CD4-positive, alpha-beta T cell treated with Interleukin-2 at 100 ng/mL for 4 hours (primary cell): Measurements from ENCODE around the gene TM4SF4.
"Not testable (repeated sequence)": the region's sequence is repeated elsewhere in the genome, so short reads cannot be mapped to it uniquely, and the experiment has no call there.

Source experiments
- DNase-seq: peaks from one replicate; pipeline ENCODE4 v3.0.0-alpha.2; 2020; ENCODE audit warnings: low spot score

Gene TM4SF4, protein sequence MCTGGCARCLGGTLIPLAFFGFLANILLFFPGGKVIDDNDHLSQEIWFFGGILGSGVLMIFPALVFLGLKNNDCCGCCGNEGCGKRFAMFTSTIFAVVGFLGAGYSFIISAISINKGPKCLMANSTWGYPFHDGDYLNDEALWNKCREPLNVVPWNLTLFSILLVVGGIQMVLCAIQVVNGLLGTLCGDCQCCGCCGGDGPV

DNA sequence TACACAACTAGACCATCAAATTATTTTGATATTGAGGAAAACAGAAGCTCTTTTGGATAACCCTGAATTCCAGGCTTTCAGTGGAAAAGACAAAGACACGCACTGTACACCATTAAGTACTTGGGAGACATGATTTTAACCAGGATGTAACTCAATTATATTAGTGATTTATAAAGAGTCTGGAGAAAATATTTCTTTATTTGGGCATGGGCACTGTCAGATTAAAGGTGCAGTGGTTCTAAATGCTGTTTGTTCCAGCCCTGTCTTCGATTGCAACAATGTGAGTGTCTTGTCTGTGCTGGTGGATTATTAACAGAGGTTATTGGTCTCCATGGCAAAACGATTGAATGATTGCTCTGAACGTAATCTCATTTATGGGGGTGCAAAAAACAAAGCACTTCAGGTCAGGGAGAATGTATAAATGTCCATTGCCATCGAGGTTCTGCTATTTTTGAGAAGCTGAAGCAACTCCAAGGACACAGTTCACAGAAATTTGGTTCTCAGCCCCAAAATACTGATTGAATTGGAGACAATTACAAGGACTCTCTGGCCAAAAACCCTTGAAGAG, at the start of gene TM4SF4:
Gene TM4SF4, plus strand, starts transcription at position 448 of the 568 bp plus-strand sequence. CDS start 181 bp downstream, outside the sequence.
- no peak for DNase-seq

DNA sequence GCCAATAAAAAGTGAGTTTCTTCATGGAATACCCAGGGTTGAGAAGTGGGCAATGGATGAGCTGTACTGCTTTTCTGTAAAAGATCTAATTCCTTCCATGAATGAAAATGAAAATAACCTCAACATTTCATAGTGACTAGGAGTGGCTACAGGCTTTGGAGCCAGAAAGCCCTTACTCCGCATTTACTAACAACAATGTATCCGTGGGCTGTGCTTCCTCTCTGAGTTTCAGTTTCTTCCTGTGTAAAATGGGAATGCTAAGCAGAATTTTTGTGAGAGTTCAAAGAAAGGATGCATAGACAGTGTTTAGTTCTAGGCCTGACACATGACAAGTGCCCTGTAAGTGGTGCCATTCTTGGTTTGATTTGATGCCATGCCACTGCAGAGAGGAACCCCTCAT, 49.6 kb upstream of the TM4SF4 start:
- DNase-seq, result no peak

DNA sequence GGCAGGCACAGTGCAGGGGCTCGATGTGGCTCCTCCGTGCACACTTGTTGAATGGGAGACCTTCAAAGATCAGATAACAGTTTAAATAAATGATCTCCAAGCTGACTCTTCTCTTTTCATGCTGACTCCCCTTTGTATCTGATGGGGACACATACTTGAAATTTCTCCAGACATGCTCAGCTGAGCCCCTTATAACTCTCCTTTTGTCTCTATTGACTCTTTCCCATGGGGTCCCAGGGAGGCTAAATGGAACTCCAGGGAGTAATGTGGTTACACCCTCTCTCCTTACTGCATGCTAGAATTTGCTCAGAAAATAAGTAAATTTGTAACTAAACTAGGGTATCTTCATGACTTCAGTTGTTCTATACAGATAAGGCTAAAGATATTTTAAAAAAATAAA, 48.2 kb upstream of the TM4SF4 start:
- no peak for DNase-seq

DNA sequence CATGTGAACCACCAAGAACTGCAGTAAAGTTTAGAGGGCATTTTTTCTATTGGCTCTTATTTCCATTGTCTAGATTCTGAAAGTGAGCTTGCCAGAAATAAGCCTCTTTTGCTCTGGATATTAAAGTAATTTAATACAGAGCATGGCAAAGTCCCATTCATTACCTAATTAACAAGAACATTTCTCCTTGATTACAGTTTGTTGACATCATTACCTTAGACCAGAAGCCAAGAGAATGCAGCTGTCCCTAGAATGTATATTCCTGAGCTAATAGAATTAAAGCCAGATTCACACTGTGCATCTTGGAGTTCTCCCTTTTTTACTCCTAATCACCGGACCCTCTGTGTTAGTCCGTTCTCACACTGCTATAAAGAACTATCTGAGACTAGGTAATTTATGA, 46.4 kb upstream of the TM4SF4 start:
- DNase-seq, result no peak

DNA sequence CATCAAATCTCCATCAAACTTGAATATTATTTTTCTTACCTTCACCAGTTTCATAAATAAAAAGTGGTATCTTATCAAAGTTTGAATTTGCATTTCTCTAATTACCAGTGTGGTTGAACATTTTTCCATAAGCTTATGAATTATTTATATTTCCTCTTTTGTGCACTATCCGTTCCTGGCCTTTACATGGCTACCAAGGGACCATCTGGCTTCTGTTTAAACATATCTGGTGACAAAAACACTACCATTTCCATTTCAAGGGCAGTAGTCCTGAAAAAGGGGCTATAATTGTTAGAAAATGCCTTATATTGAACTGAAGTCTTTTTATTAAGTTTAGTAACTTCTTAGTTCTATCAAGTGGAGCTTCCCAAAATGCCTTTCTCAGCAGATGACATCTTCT, 44.3 kb upstream of the TM4SF4 start:
- DNase-seq, result no peak

DNA sequence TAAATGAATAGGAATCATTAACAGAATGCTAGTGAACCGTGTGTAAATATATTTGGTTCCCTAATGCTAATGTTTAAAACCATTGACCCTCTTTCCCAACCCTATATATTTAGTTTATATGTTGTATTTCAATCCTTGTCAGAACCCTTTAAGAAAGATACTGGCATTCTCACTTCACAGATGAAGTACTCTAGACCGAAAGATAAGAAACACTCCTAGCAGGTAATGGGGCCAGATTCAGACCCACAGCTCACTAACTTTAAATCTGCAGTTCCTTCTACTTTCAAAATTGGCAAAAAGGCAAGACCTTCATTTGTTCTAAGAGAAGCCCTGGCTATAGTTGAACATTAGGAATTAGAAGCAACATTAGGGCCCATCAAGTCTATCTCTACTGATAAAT, 42.3 kb upstream of the TM4SF4 start:
- DNase-seq, result no peak

DNA sequence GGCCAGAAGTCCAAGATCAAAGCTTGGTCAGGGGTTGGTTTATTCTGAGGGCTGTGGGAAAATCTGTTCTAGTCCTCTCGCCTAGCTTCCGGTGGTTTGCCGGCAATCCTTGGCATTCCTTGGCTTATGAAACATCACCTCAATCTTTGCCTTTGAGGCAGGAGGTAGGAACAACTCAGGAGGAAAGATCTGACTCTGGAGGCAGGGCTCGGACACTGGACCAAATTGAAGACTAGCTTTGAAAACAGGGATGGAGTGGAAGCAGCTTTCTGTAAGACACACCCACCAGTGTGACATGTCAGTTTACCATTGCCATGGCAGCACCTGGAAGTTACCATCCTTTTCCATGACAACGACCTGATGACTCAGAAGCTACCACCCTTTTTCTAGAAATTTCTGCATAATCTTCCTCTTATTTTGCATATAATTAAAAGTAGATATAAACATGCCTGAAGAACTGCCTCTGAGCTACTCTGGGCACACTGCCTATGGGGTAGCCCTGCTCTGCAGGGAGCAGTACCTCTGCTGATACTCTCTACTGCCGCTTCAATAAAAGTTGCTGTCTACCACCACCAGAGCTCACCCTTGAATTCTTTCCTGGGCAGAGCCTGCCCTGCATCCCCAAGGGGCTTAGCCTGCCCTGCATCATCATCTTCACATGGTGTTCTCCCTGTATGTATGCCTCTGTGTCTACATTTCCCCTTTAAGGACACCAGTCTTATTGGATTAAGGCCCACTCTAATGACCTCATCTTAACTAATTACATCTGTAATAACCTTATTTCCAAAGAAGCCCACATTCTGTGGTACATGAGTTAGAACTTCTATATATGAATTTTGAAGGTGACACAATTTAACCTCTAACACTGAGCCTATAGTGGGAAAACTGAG, 38.3 kb upstream of the TM4SF4 start:
- no peak for DNase-seq

DNA sequence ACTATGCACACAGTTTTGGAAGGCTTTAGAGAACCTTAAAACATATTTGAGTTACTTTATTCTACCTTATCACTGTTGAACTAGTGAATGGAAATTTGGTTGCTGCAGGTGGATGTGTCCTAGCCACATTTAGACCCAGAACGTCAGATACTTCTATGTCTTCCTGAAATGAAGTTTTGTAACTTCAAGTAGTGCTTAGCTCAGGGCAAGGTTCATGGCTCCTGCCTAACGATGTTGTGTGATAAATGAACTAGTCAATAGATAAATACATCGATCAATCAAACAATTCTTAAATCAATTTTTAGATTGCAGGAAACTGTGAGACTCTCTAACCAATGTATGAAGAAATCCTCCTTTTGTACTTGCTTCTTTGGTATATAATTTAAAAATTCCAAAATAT, 37.2 kb upstream of the TM4SF4 start:
- no peak for DNase-seq

DNA sequence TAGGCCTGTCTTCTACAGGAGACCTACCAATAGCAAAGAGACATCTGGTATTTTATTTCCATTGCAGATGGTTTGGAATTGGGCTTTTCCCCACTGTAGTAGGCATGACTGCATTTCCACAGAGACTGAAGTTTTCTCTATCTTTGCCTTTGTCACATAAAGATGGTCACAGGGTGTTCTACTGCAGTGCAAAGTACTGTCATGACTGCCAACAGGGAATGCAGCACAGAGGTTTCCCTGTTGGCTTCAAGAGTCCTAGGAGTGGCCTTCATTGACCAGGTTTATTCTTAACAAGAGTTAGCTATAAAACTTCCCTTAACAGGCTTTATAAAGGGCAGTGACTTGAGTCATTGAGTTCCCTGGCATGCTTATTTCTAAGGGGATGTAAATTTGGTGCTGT, 36.8 kb upstream of the TM4SF4 start:
- no peak for DNase-seq

DNA sequence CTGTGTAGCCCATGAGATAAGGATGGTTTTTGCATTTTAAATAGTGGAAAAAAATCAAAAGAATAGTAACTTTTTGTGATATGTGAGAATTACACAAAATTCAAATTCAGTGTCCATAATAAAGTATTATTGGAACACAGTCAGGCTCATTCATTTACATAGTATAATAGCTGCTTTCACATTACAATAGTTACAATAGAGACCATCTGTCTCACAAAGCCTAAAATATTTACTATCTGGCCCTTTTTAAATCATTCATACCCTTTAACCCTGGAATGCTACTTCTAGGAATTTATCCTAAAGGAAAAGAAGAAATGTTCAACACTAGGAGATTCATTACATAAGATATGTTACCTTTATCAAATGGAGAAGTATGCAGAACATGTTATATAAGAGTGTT, 35.5 kb upstream of the TM4SF4 start:
- DNase-seq, result no peak

DNA sequence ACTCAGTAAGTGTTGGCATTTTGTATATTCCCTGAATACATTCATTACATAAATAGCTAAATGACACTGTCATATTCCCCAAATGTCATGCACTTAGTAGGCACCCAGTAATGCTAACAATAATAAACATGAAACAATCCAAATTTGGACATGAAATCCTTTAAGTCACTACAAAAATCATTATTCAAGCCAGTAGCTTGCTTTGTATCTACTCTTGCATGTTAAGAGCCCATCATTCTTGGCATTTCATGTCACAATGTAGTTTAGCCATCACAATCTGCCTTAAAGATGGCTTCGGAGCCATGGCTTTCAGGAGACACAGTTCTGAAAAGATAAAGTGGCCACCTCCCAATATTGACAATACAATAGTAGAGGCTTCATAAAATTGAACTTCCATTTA, 32.9 kb upstream of the TM4SF4 start:
- DNase-seq, result no peak

DNA sequence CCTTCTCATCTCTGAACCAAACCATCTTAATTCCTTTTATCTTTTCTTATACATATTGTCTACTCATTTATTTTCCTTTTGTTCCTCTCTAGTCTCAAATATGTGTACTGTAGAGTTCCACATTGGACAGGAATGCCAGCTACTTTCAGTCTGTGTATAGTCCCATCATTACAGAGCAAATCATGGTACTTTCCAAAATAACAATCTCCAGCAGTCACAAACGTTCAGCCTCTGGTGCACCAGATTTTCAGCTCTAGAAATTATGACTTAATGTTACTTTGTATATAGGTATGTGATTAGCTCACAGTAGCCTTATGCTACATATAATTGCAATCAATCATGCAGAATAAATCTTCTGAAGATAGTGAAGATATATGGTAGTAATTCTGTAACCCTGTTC, 32.5 kb upstream of the TM4SF4 start:
- no peak for DNase-seq

DNA sequence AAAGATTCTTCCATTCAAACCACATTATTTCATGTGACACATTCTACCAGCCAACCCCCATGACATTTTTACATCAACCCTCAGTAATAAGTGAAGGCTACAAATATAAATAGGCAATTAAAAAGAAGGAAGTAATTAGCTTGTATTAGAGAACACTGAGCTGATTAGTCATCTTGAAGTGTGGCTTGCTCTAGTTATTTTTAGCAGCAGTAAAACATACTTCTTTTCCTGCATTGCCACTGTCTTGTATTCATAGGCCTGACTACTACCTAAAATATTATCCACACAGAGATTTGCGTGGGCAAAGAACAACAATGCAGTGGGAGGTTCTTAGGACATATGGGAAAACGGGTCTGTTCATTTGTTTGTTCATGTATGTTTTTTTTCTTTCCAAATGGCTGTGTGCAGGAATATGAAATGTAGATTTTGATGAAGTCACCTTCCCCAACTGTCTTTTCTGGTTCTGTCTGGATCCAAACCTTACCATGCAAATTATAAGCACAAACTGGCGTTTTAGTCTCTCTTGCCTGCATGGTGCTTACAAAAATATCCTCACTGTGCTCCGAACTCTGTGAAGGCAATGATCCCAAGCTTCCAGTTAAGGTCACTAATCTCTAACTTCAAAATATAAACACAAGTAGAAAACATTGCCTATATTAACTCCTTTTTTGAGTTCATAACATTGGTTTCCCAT, 31.5 kb upstream of the TM4SF4 start:
- DNase-seq, result no peak

DNA sequence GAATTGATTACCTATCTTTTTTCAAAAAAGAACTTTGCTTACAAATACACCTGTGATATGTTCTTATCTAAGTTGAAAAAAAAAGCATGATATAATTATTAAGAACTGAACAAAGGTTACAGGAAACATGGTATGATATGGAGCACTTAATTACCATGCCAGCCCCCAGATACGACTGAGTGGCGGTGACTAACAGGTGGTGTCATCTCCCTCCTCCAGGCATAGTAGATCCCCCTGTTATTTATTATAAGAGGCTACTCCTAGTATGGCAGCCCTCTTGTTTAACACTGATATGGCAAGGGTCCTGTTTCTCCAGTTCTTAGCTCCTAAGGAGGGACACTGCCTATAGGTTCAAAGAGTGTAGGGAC, 31.0 kb upstream of the TM4SF4 start:
- no peak for DNase-seq

DNA sequence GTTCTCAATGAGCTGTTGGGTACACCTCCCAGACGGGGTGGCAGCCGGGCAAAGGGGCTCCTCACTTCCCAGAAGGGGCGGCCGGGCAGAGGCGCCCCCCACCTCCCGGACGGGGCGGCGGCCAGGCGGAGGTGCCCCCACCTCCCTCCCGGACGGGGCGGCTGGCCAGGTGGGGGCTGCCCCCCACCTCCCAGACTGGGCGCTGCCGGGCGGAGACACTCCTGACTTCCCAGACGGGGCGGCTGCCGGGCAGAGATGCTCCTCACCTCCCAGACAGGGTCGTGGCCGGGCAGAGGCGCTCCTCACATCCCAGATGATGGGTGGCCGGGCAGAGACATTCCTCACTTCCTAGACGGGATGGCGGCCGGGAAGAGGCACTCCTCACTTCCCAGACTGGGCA, 29.6 kb upstream of the TM4SF4 start:
- DNase-seq, result not testable (repeated sequence)

DNA sequence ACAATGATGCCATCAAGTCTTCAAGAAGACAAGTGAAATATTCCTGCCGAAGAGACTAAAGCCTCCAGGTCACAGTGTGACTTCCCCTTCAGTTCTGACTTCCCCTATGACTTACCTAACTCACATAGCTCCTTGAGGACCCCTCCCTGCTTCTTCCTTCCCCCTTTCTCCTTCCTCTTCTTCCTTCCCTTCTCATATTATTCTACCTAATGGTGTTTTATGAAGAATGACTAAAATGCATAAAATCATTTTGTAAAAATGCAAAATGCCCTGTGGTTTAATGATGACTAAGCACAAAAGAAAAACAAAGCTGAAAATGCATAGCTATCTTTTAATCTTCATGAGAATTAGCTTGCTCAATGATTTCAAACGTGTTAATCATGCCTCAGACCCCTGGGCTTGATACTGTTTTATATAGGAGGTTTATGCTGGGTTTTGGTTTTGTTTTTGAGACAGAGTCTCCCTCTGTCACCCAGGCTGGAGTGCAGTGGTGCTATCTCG, 26.1 kb upstream of the TM4SF4 start:
- DNase-seq, result peak; percentile 6

DNA sequence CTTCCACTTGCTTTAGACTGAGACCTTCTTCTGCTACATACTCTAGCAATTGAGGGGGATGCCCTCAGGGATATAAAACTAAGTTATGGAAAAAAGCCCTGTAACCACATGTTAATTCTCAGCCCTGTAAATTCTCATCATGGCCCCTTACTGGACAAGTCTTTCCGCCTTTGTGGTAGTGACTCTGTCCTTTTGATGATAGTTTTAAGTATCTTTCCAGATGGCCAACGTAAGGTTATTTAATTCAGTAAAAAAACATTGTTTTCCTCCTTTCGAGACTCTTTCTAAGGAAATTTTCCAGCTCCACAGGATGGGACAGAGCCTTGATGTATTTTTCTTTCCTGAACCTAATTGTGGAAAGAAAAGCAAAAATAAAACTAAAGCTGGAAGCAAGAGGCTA, 25.3 kb upstream of the TM4SF4 start:
- DNase-seq, result no peak

DNA sequence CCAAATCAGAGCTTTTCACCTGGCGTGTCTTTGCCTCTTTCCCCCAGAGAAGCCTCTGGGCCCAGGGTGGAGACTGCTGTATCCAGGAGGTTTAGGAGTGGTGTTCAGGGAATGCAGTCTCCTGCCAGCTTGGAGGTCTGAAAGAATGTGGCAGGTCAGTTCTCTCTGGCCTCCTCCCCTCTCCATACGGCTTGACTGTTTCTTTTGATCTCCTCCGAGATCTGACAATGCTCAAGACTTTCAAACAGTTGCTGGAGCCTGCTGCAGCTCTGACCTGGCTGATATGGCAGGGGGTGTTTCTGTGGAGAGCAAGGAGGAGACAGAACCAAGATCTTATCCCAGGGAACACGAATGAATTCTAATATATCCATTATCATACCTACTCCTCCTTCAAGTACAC, 24.7 kb upstream of the TM4SF4 start:
- DNase-seq, result no peak

DNA sequence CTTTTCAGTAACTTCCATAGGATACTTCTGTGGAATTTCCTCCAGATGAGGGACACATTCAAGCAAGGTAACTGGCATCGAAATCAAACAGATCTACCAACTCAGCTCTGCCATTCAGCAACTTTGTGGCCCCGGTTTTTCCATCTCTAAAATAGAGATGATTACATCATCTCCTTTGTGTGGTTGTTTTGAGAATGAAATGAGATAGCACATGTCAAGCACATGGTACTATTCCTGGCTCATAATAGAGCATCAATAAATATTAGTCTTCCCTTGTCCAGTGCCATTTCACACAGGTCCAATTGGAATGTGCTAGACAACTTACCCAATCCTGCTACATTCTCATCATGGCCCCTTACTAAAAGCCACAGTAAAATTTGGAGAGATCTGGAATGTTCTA, 24.2 kb upstream of the TM4SF4 start:
- no peak for DNase-seq

DNA sequence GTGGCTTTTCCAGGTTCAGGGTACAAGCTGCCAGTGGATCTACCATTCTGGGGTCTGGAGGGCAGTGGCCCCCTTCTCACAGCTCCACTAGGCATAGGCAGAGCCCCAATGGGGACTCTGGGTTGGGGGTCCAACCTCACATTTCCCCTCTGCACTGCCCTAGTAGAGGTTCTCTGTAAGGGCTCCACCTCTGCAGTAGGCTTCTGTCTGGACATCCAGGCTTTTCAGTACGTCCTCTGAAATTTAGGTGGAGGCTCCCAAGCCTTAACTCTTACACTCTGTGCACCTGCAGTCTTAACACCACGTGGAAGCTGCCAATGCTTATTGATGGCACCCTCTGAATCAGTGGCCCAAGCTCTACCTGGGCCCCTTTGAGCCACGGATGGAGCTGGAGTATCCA, 22.5 kb upstream of the TM4SF4 start:
- DNase-seq, result no peak

DNA sequence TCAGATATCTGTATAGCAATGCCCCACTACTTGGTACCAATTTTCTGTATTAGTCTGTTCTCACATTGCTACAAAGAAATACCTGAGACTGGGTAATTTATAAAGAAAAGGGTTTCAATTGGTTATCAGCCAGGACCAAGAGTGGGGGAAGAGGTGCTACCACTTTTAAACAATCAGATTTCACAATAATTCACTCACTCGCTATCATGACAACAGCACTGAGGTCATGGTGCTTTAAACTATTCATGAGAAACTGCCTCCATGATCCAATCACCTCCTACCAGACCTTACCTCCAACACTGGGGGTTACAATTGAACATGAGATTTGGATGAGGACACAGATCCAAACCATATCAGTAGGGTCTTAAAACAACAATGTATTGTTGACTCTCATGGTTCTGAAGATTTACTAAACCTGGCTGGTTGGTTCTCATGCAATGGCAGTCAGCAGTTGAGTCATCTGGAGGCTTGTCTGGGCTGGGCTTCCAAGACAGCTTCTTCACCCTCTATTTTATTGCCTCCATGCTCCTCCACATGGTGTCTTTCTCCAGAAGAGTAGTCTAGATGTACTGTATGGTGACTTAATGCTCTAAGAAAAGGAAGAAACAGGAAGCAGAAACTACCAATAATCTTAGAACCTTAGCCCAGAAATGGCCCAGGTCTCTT, 21.2 kb upstream of the TM4SF4 start:
- DNase-seq, result no peak

DNA sequence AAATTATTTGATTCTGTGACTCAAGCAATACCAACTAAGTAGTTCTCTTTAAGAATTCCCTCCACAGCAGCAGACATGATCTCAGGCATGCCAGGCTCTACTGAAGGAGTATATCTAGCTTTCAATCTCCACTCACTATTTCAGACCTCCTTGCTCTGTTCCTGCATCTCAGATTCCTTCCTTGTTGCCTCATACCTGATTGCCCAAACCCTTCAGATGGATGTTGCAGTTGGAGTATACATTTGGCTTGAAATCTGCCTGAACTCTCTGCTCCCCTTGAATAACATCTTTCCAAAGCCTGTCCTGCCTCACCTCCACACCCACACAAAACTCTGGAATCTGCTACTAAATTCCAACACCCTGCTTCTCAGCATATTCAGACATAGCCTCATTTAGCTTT, 19.8 kb upstream of the TM4SF4 start:
- DNase-seq, result no peak
